WI38 (cell line): ENCODE results near the gene SH3RF3.

Experiments
- H3K4me3 ChIP-seq: 2 replicates; pipeline ENCODE4 v1.5.1; 2011; ENCODE audit warnings: low read depth, mild to moderate bottlenecking, control low read depth, low read length
- CTCF ChIP-seq: IDR thresholded peaks from 2 replicates; pipeline ENCODE4 v1.5.1; 2012; ENCODE audit warnings: low read depth, mild to moderate bottlenecking, control low read depth, low read length

SH3RF3 gene

GRCh38 chr2:109301746-109302145, 172.7 kb downstream of the SH3RF3 start:
- H3K4me3 ChIP-seq: no peak overlapping the region
- TF ChIP-seq CTCF: no peak

GRCh38 chr2:109302319-109302718, 173.3 kb downstream of the SH3RF3 start:
- no peak overlapping the region for H3K4me3 ChIP-seq
- TF ChIP-seq CTCF: no peak

DNA sequence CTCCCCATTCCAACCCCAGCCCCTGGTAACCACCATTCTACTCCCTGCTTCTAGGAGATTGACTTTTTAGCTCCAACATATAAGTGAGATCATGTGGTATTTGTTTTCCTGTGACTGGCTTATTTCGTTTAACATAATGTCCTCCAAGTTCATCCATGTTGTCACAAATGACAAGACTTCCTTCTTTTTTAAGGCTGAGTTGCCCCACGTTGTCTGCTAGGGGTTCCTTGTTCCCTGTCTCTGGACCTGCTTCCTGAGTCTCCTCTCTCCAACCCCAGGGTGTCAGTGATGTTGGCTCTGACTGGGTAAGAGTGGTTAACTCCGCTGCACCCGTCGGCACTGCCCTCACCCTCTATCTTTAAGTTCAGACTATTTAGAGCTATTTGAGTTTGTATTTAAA, 175.2 kb downstream of the SH3RF3 start:
- H3K4me3 ChIP-seq: no peak overlapping the region
- TF ChIP-seq CTCF: no peak

DNA sequence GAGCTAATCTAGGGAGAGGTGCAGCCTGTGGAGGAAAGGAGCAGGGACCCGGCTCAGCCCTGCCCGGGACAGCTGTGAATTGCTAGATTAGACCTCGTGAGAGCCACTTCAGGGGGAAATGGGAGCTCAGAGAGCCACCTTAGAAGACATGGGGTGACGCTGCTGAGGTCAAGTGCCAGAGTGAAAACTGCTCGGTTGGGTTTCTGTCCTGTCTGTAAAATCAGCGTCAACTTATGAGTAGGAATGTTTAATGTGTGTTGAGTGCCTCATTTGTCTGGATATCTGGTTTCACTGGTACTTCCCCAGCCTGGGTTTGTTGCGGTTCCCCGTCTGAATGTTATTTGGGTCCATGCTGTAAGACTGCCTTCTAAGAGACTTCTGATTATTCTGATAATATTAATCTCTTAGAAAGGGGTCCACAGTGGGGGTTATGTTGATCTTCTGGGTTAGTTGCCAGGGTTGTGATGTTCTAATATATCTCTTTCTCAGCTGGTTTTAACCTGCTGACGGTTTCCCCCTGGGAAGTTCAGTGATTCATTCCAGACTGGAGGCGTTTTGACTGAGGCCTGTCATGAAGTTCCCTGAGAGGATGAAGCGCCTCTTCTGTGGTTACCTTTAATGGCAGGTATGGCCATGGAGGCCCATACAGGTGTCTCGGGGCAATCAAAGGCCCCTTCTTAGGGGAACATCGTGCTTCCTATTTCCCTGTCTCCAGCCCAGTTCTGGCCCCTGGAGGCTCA, 175.9 kb downstream of the SH3RF3 start:
- H3K4me3 ChIP-seq: no peak overlapping the region
- TF ChIP-seq CTCF: no peak

DNA sequence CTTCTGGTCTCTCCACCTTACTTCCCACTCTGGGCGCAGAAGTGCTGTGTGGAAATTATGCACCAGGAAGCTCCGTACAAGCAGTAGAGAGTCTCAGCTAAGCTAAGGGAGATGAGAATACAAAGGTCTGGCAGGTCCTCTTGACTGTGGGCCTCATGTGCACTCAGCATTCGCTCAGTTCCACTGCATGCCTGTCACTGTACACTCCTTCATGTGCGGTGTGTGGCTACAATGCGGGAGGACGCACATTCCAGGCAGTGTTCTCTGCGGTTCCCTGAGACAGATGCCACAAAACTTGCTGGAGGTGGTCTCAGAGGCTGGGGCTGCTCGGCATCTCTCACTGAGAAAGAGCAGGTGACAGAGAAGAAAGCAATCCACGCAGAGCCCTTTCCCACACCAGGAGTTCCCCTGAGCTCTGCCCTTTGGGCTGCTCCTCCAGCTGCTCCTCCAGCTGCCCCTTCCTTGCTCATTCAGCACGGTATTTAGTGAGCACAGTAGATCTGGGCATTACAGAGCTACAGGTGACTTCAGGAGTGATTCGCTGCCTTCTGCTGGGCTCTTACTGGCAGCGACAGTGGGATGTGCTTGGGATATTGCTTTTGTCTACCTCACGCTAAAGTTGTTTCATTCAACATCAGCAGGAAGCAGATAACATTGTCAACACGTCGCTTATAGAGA, 176.6 kb downstream of the SH3RF3 start:
- no peak for TF ChIP-seq CTCF
- no peak overlapping the region for H3K4me3 ChIP-seq

DNA sequence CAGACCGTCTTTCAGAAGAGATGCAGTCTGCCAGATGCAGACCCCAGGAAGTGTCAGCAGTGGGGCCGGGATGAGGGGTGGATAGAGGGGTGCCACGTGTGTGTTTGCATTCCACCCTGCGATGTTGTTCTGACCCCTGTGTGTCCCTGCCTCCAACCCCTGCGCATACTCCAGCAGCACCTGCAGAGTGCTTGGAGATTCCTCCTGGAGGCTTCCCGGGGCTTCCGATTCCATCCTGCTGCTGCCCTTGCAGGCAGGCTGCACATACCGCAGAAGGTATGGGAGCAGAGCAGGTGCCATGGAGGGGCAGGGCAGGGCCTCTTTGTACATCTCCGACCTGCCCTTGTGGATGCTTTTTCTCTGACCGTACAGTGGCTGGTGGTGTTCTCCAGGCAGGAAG, 177.2 kb downstream of the SH3RF3 start:
- TF ChIP-seq CTCF: no peak
- H3K4me3 ChIP-seq: no peak overlapping the region

- no peak overlapping the region for H3K4me3 ChIP-seq
- no peak for TF ChIP-seq CTCF
Measured at GRCh38 chr2:109311771-109312170, 182.8 kb downstream of the SH3RF3 start.
